GM21367 (cell line): ENCODE results near the gene DNAJA3.
"Not testable (repeated sequence)": the region's sequence is repeated elsewhere in the genome, so short reads cannot be mapped to it uniquely, and the experiment has no call there.

Experiments
- ATAC-seq: cut with Tn5 transposase; IDR thresholded peaks from one replicate; pipeline ENCODE4 v1.9.1; 2021; ENCODE audit not compliant: unreplicated experiment

Gene DNAJA3

GRCh38 chr16:4386951-4387565 is 38.6 kb upstream of the DNAJA3 start:
- ATAC-seq, result no peak

- ATAC-seq, result no peak
These were observed 37.9 kb upstream of the DNAJA3 start for GRCh38 chr16:4387781-4388180.

- no peak for ATAC-seq
These were observed 37.2 kb upstream of the DNAJA3 start for GRCh38 chr16:4388271-4389021.

GRCh38 chr16:4389051-4389955 is 36.4 kb upstream of the DNAJA3 start:
- no peak for ATAC-seq

GRCh38 chr16:4390266-4391260 is 35.1 kb upstream of the DNAJA3 start:
- ATAC-seq, result no peak

GRCh38 chr16:4391631-4392381 is 33.9 kb upstream of the DNAJA3 start:
- no peak for ATAC-seq

GRCh38 chr16:4392382-4393239 is 33.1 kb upstream of the DNAJA3 start:
- ATAC-seq, result no peak

GRCh38 chr16:4393240-4393600 is 32.4 kb upstream of the DNAJA3 start:
- no peak for ATAC-seq

GRCh38 chr16:4393850-4394249 is 31.8 kb upstream of the DNAJA3 start:
- ATAC-seq, result not testable (repeated sequence)

GRCh38 chr16:4395055-4395726 is 30.5 kb upstream of the DNAJA3 start:
- no peak for ATAC-seq

GRCh38 chr16:4399001-4399730 is 26.5 kb upstream of the DNAJA3 start:
- no peak for ATAC-seq

GRCh38 chr16:4401094-4401501 is 24.6 kb upstream of the DNAJA3 start:
- no peak for ATAC-seq

- ATAC-seq, result no peak
These were observed 24.2 kb upstream of the DNAJA3 start for GRCh38 chr16:4401510-4401909.

GRCh38 chr16:4402439-4403132 is 23.1 kb upstream of the DNAJA3 start:
- ATAC-seq, result no peak

- ATAC-seq, result no peak
These were observed 22.3 kb upstream of the DNAJA3 start for GRCh38 chr16:4403133-4403949.

- no peak for ATAC-seq
These were observed 21.3 kb upstream of the DNAJA3 start for GRCh38 chr16:4404247-4404966.
